K562 (cell line): ENCODE data around the gene ZNF30. TPM values are rescaled to one million over a fixed set of nuclear protein-coding genes. Genes with fewer than 3 reads are reported as not detected.
A peak's percentile ranks its signal among the peaks of the same experiment; 100 is the strongest.

Experiments used
- CXXC5 ChIP-seq: fragments of 250-450 bp; sonication (Bioruptor Pico); IDR thresholded peaks from 2 replicates; pipeline ENCODE4 v1.8.0; 2022; ENCODE audit warnings: inconsistent platforms, mild to moderate bottlenecking, moderate library complexity
- E2F3 ChIP-seq: fragments of 250-450 bp; sonication (Bioruptor Pico); IDR thresholded peaks from 2 replicates; pipeline ENCODE4 v1.4.0; 2020; ENCODE audit warnings: mild to moderate bottlenecking
- HOMEZ ChIP-seq: fragments of 250-450 bp; sonication (Bioruptor Pico); IDR thresholded peaks from 2 replicates; pipeline ENCODE4 v1.4.0; 2020; ENCODE audit warnings: mild to moderate bottlenecking, moderate library complexity
- KAT2B ChIP-seq: IDR thresholded peaks from one replicate; pipeline ENCODE4 v1.6.1; 2012; ENCODE audit warnings: low read depth, mild to moderate bottlenecking, control low read depth, inconsistent platforms, low read length, moderate library complexity
- MAZ ChIP-seq, 2 experiments: fragments of 450-650 bp in 1 of 2; sonication (generic) in 1 of 2; formaldehyde crosslinking; IDR thresholded peaks in 1 of 2; conservative IDR thresholded peaks in 1 of 2; 2 replicates each; pipeline versions ENCODE4 v1.4.0 to v1.5.0; 2020; ENCODE audit warnings: mild to moderate bottlenecking in 1 of 2, missing genetic modification reagents in 1 of 2
- MEIS2 ChIP-seq: fragments of 450-650 bp; IDR thresholded peaks from 2 replicates; pipeline ENCODE4 v1.6.1; 2014; ENCODE audit warnings: mild to moderate bottlenecking; ENCODE audit not compliant: partially characterized antibody
- PHB ChIP-seq: fragments of 250-450 bp; sonication (Bioruptor Pico); IDR thresholded peaks from 2 replicates; pipeline ENCODE4 v1.5.0; 2021
- SOX6 ChIP-seq: fragments of 450-650 bp; IDR thresholded peaks from 2 replicates; pipeline ENCODE4 v1.6.1; 2014; ENCODE audit warnings: mild to moderate bottlenecking
- TAF7 ChIP-seq: fragments of 450-650 bp; IDR thresholded peaks from 2 replicates; pipeline ENCODE4 v1.6.1; 2016; ENCODE audit warnings: missing genetic modification characterization, missing compliant biosample characterization
- TBL1XR1 ChIP-seq, 2 experiments: IDR thresholded peaks; 2 replicates each; pipeline ENCODE4 v1.6.1; 2012; ENCODE audit warnings: improper control_type of control experiment in 2 of 2, low read length in 2 of 2, mild to moderate bottlenecking in 1 of 2
- TBP ChIP-seq: optimal IDR thresholded peaks from 2 replicates; pipeline ENCODE3; 2011; ENCODE audit warnings: low read depth, low read length, improper control_type of control experiment
- TFAP4 ChIP-seq: sonication (generic); formaldehyde crosslinking; IDR thresholded peaks from 2 replicates; pipeline ENCODE4 v1.8.0; 2022; ENCODE audit warnings: missing genetic modification reagents, mild to moderate bottlenecking, moderate library complexity, borderline replicate concordance
- ZBTB7A ChIP-seq: IDR thresholded peaks from 2 replicates; pipeline ENCODE4 v1.6.1; 2011; ENCODE audit warnings: low read depth, mild to moderate bottlenecking, low read length, moderate library complexity, borderline replicate concordance; ENCODE audit not compliant: control insufficient read depth
- ZNF143 ChIP-seq: sonication (generic); formaldehyde crosslinking; IDR thresholded peaks from 2 replicates; pipeline ENCODE4 v1.9.0; 2022; ENCODE audit warnings: mild to moderate bottlenecking, missing genetic modification reagents
- polyA plus RNA-seq, 8 experiments: library from polyadenylated mRNA; depleted of rRNA in 4 of 8; stranded (reverse) in 5 of 8; unstranded in 3 of 8; fragments of >200 nt; fragmentation: Nextera tagmentation in 2 of 8; fragmentation: Illumina TruSeq in 1 of 8; extraction: Ambion mirVana in 2 of 8; extraction: Trizol in 1 of 8; gene quantifications; 2 replicates each; pipeline versions ENCODE4 v1.2.1 to v1.2.3, GENCODE V29; 2011 to 2014; ENCODE audit warnings: inconsistent platforms in 1 of 8, missing spikeins in 1 of 8
- total RNA-seq, 7 experiments: library from RNA; depleted of rRNA in 6 of 7; stranded (reverse); fragments of >200 nt in 6 of 7; fragmentation: Illumina TruSeq in 2 of 7; extraction: Trizol in 2 of 7; gene quantifications; 2 replicates each; pipeline versions ENCODE4 v1.2.1 to v1.2.3, GENCODE V29; 2011 to 2021; ENCODE audit warnings: low replicate concordance in 1 of 7
- TF ChIP-seq, protein P1 (sequence below): sonication (generic); formaldehyde crosslinking; IDR thresholded peaks from 2 replicates; pipeline ENCODE4 v1.8.1; 2023; ENCODE audit warnings: mild to moderate bottlenecking, missing genetic modification reagents, moderate library complexity

Gene ZNF30
- total and polyA plus RNA-seq, 9 of the 15 experiments (the other 6 are each of a cell fraction or from before 2014, with no cell fraction given), result 7.3 to 13.4 (median 10.6) TPM

GRCh38 chr19:34926685-34927375 is at the start of gene ZNF30 (continued):
- TF ChIP-seq MEIS2 (peak; percentile 84), TBL1XR1 (IDR thresholded peaks at IDR 0.05; ENCODE audit: low read length in 2 of 2) (no peak), E2F3 (0 out of 2 replicates have a peak, but pooled peaks have one; percentile 23), TAF7 (tag) (no peak), PHB (CRISPR knock-in tag) (no peak), SOX6 (0 out of 2 replicates have a peak, but pooled peaks have one; percentile 12), TBP (peak; percentile 59), CXXC5 (CRISPR knock-in tag) (peak; percentile 60), HOMEZ (CRISPR knock-in tag) (0 out of 2 replicates have a peak, but pooled peaks have one; percentile 44), ZNF143 (CRISPR knock-in tag) (peak; percentile 81), ZBTB7A (peak; percentile 32; the same call in 1 of the 2 replicates), KAT2B (no peak), TFAP4 (CRISPR knock-in tag) (peak; percentile 57), MAZ (CRISPR knock-in tag; conservative IDR thresholded peaks at IDR 0.05 in 1 of 2, IDR thresholded peaks at IDR 0.05 in 1 of 2) (peak; percentile 38; a peak in 1 of 4 replicates)
- TF ChIP-seq, protein P1, sequence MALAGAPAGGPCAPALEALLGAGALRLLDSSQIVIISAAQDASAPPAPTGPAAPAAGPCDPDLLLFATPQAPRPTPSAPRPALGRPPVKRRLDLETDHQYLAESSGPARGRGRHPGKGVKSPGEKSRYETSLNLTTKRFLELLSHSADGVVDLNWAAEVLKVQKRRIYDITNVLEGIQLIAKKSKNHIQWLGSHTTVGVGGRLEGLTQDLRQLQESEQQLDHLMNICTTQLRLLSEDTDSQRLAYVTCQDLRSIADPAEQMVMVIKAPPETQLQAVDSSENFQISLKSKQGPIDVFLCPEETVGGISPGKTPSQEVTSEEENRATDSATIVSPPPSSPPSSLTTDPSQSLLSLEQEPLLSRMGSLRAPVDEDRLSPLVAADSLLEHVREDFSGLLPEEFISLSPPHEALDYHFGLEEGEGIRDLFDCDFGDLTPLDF (CRISPR knock-in tag), result 0 out of 2 replicates have a peak, but pooled peaks have one; percentile 22
